Measurements from ENCODE around the gene FRRS1.

FRRS1 gene

GRCh38 chr1:99726818-99727217, 39.6 kb downstream of the FRRS1 start:
- no peak for DNase-seq

GRCh38 chr1:99726407-99726806, 40.0 kb downstream of the FRRS1 start:
- DNase-seq: no peak

- DNase-seq: no peak
Observed at GRCh38 chr1:99725996-99726395, 40.4 kb downstream of the FRRS1 start.

GRCh38 chr1:99723251-99723650, 43.2 kb downstream of the FRRS1 start:
- no peak for DNase-seq

GRCh38 chr1:99717005-99717404, 49.4 kb downstream of the FRRS1 start:
- DNase-seq: no peak

- DNase-seq: no peak
Observed at GRCh38 chr1:99713006-99713405, 53.4 kb downstream of the FRRS1 start.

- DNase-seq: no peak
Observed at GRCh38 chr1:99710994-99711393, 55.4 kb downstream of the FRRS1 start.

- peak; percentile 62 for DNase-seq
Observed at GRCh38 chr1:99707535-99708142, 58.8 kb downstream of the FRRS1 start.

GRCh38 chr1:99705385-99705784, 61.0 kb downstream of the FRRS1 start:
- DNase-seq: no peak

GRCh38 chr1:99704356-99704816, 62.0 kb downstream of the FRRS1 start:
- DNase-seq: peak; percentile 43

GRCh38 chr1:99702221-99702620, 64.2 kb downstream of the FRRS1 start:
- no peak for DNase-seq

GRCh38 chr1:99700020-99700419, 66.4 kb downstream of the FRRS1 start:
- DNase-seq: no peak

- no peak for DNase-seq
Observed at GRCh38 chr1:99697580-99697979, 68.9 kb downstream of the FRRS1 start.

- DNase-seq: no peak
Observed at GRCh38 chr1:99696616-99697015, 69.8 kb downstream of the FRRS1 start.

GRCh38 chr1:99691175-99691574, 75.3 kb downstream of the FRRS1 start:
- no peak for DNase-seq

GRCh38 chr1:99685516-99686180, 80.8 kb downstream of the FRRS1 start:
- DNase-seq: no peak

GRCh38 chr1:99682291-99682751, 84.1 kb downstream of the FRRS1 start:
- no peak for DNase-seq

GRCh38 chr1:99681583-99681982, 84.9 kb downstream of the FRRS1 start:
- no peak for DNase-seq

GRCh38 chr1:99680270-99680669, 86.2 kb downstream of the FRRS1 start:
- DNase-seq: no peak

- DNase-seq: no peak
Observed at GRCh38 chr1:99677416-99677815, 89.0 kb downstream of the FRRS1 start.

- DNase-seq: no peak
Observed at GRCh38 chr1:99676876-99677275, 89.6 kb downstream of the FRRS1 start.

GRCh38 chr1:99675994-99676393, 90.4 kb downstream of the FRRS1 start:
- no peak for DNase-seq

- no peak for DNase-seq
Observed at GRCh38 chr1:99675292-99675691, 91.1 kb downstream of the FRRS1 start.
